HEK293 (cell line): ENCODE measurements around the gene RIBC2.

ENCODE experiments used
- CTCF ChIA-PET: fragments of 350-600 bp; formaldehyde crosslinking; extraction: SDS; loops from one replicate; lab custom pipeline; 2021; ENCODE audit warnings: antibody characterized with exemption; lab: Yijun Ruan, JAX
- POLR2A ChIA-PET: fragments of 300-600 bp; formaldehyde crosslinking; extraction: SDS; loops from one replicate; lab custom pipeline; 2020; ENCODE audit warnings: antibody characterized with exemption, inconsistent platforms; lab: Yijun Ruan, JAX
- H3K27ac ChIP-seq: fragments of 200-500 bp; sonication (Bioruptor generic); 2 replicates; pipeline ENCODE4 v1.5.1; 2014; ENCODE audit warnings: low read depth, low read length, control low read depth, inconsistent platforms; ENCODE audit errors: extremely low read depth
- H3K36me3 ChIP-seq, 2 experiments: fragments of 200-500 bp in 1 of 2; sonication (Bioruptor generic) in 1 of 2; 1 replicate in 1 of 2; 2 replicates in 1 of 2; pipeline ENCODE4 v1.5.1; 2014 to 2017; ENCODE audit warnings: inconsistent platforms in 2 of 2, low read length in 2 of 2; ENCODE audit not compliant: control insufficient read depth in 2 of 2, insufficient read depth in 1 of 2
- H3K4me1 ChIP-seq: fragments of 200-500 bp; sonication (Bioruptor generic); 2 replicates; pipeline ENCODE4 v1.5.1; 2014; ENCODE audit warnings: mild to moderate bottlenecking, low read length, inconsistent platforms; ENCODE audit not compliant: control insufficient read depth, insufficient read depth
- H3K4me3 ChIP-seq: 2 replicates; pipeline ENCODE4 v1.5.1; 2011; ENCODE audit warnings: low read depth, mild to moderate bottlenecking, control low read depth, low read length, moderate library complexity
- H3K9me3 ChIP-seq: fragments of 200-500 bp; sonication (Bioruptor generic); 2 replicates; pipeline ENCODE4 v1.5.1; 2014; ENCODE audit warnings: low read depth, low read length, inconsistent platforms; ENCODE audit not compliant: control insufficient read depth, insufficient read depth
- EGR2 ChIP-seq: fragments of 450-650 bp; formaldehyde crosslinking; IDR thresholded peaks from 2 replicates; pipeline ENCODE4 v1.5.1; 2016; ENCODE audit warnings: low read depth, missing biosample characterization, missing genetic modification characterization
- HIC1 ChIP-seq: fragments of 450-650 bp; formaldehyde crosslinking; IDR thresholded peaks from 2 replicates; pipeline ENCODE4 v1.5.1; 2016; ENCODE audit warnings: missing biosample characterization, missing genetic modification characterization
- MYNN ChIP-seq: fragments of 450-650 bp; formaldehyde crosslinking; IDR thresholded peaks from 2 replicates; pipeline ENCODE4 v1.5.1; 2016; ENCODE audit warnings: missing biosample characterization, missing genetic modification characterization, borderline replicate concordance
- PRDM1 ChIP-seq: fragments of 450-650 bp; formaldehyde crosslinking; IDR thresholded peaks from 2 replicates; pipeline ENCODE4; 2016; ENCODE audit warnings: missing biosample characterization, missing genetic modification characterization
- ZBTB20 ChIP-seq: fragments of 450-650 bp; formaldehyde crosslinking; IDR thresholded peaks from 2 replicates; pipeline ENCODE4 v1.5.1; 2016; ENCODE audit warnings: missing biosample characterization, missing genetic modification characterization
- ZFHX2 ChIP-seq: fragments of 450-650 bp; formaldehyde crosslinking; conservative IDR thresholded peaks from 2 replicates; pipeline ENCODE4 v1.5.1; 2016; ENCODE audit warnings: missing biosample characterization, missing genetic modification characterization
- ZNF211 ChIP-seq: fragments of 450-650 bp; formaldehyde crosslinking; IDR thresholded peaks from 2 replicates; pipeline ENCODE4 v1.5.1; 2016; ENCODE audit warnings: low read depth, missing biosample characterization, missing genetic modification characterization
- ZNF221 ChIP-seq: fragments of 450-650 bp; formaldehyde crosslinking; IDR thresholded peaks from 2 replicates; pipeline ENCODE4 v1.5.1; 2017; ENCODE audit warnings: missing biosample characterization, missing genetic modification characterization, borderline replicate concordance
- ZNF335 ChIP-seq: fragments of 450-650 bp; formaldehyde crosslinking; conservative IDR thresholded peaks from 2 replicates; pipeline ENCODE4 v1.5.1; 2016; ENCODE audit warnings: missing biosample characterization, missing genetic modification characterization
- ZNF350 ChIP-seq: fragments of 450-650 bp; formaldehyde crosslinking; IDR thresholded peaks from 2 replicates; pipeline ENCODE4 v1.5.0; 2017; ENCODE audit warnings: missing biosample characterization, mild to moderate bottlenecking, missing genetic modification characterization
- ZNF394 ChIP-seq: fragments of 450-650 bp; formaldehyde crosslinking; IDR thresholded peaks from 2 replicates; pipeline ENCODE4 v1.5.1; 2016; ENCODE audit warnings: missing biosample characterization, missing genetic modification characterization, mild to moderate bottlenecking, moderate library complexity, borderline replicate concordance
- ZNF513 ChIP-seq: fragments of 450-650 bp; IDR thresholded peaks from 2 replicates; pipeline ENCODE4 v1.5.1; 2018; ENCODE audit warnings: missing biosample characterization, missing genetic modification characterization
- ZNF571 ChIP-seq: fragments of 450-650 bp; formaldehyde crosslinking; IDR thresholded peaks from 2 replicates; pipeline ENCODE4 v1.5.0; 2017; ENCODE audit warnings: missing biosample characterization, missing genetic modification characterization
- ZNF692 ChIP-seq: fragments of 450-650 bp; formaldehyde crosslinking; IDR thresholded peaks from 2 replicates; pipeline ENCODE4 v1.5.1; 2016; ENCODE audit warnings: missing biosample characterization, missing genetic modification characterization
- ZNF707 ChIP-seq: fragments of 450-650 bp; formaldehyde crosslinking; IDR thresholded peaks from 2 replicates; pipeline ENCODE4 v1.5.1; 2016; ENCODE audit warnings: missing biosample characterization, missing genetic modification characterization
- ZSCAN16 ChIP-seq: fragments of 450-650 bp; formaldehyde crosslinking; IDR thresholded peaks from 2 replicates; pipeline ENCODE4 v1.5.1; 2016; ENCODE audit warnings: missing biosample characterization, missing genetic modification characterization
- ZSCAN5A ChIP-seq: fragments of 450-650 bp; formaldehyde crosslinking; IDR thresholded peaks from 2 replicates; pipeline ENCODE4 v1.5.1; 2016; ENCODE audit warnings: missing biosample characterization, missing genetic modification characterization

Gene RIBC2

GRCh38 chr22:45469281-45470073, 56.0 kb downstream of the RIBC2 start (continued):
- 0 out of 2 replicates have a peak, but pooled peaks have one; percentile 17 for TF ChIP-seq ZNF692
- TF ChIP-seq ZBTB20 (tag by site-specific recombination): 0 out of 2 replicates have a peak, but pooled peaks have one; percentile 6
- TF ChIP-seq ZNF394 (tag by site-specific recombination): peak; percentile 23; the same call in 1 of the 2 replicates
- TF ChIP-seq ZSCAN16 (tag by site-specific recombination): peak; percentile 84; the same call in 1 of the 2 replicates
- TF ChIP-seq ZNF221 (tag by site-specific recombination): no peak
- peak; percentile 75 for TF ChIP-seq ZNF350

- Histone ChIP-seq H3K36me3 (no peaks in the 10 kb centered on the region), H3K27ac (no peak overlapping the region), H3K9me3 (no peaks in the 10 kb centered on the region), H3K4me1 (peaks cover 3% of the 10 kb centered on the region; the same call in 1 of the 2 replicates), H3K4me3 (no peak overlapping the region)
- ChIA-PET POLR2A (interaction anchor here (0.7 to 1.4 kb wide), 2 partner anchors 155 to 646 kb away, joined by 3 read pairs; no protein-coding TSS in a partner anchor), CTCF (interaction anchor here (1.8 kb wide), 1 partner anchor 83 kb away, joined by 8 read pairs; no protein-coding TSS in a partner anchor)
- 0 out of 2 replicates have a peak, but pooled peaks have one; percentile 7 for TF ChIP-seq EGR2 (tag by site-specific recombination)
- no peak for TF ChIP-seq ZSCAN5A
- no peak for TF ChIP-seq ZNF513
- TF ChIP-seq HIC1 (tag by site-specific recombination): no peak
- no peak for TF ChIP-seq PRDM1 (tag by site-specific recombination)
- no peak for TF ChIP-seq ZNF707 (tag by site-specific recombination)
- TF ChIP-seq ZNF335 (tag by site-specific recombination): no peak
- no peak for TF ChIP-seq ZNF571
- TF ChIP-seq ZFHX2 (tag by site-specific recombination): peak; percentile 35; the same call in 1 of the 2 replicates
Observed at GRCh38 chr22:45470871-45471270, 57.4 kb downstream of the RIBC2 start.

- CTCF ChIA-PET: no interaction called here
- no peak overlapping the region for H3K4me3 ChIP-seq
- POLR2A ChIA-PET: no interaction called here
- H3K36me3 ChIP-seq: no peaks in the 10 kb centered on the region
- H3K27ac ChIP-seq: no peak overlapping the region
- no peaks in the 10 kb centered on the region for H3K9me3 ChIP-seq
- H3K4me1 ChIP-seq: peaks cover 3% of the 10 kb centered on the region; the same call in 1 of the 2 replicates
- TF ChIP-seq ZNF707 (tag by site-specific recombination): no peak
- no peak for TF ChIP-seq MYNN (tag by site-specific recombination)
- TF ChIP-seq ZNF211 (tag by site-specific recombination): no peak
Observed at GRCh38 chr22:45472426-45472825, 58.9 kb downstream of the RIBC2 start.
